AG04449 (cell line): ENCODE data around the gene ITPK1.

Experiments used
- CTCF ChIA-PET: fragments of 350-600 bp; formaldehyde crosslinking; extraction: SDS; loops from one replicate; lab custom pipeline; 2021; ENCODE audit warnings: antibody characterized with exemption; lab: Yijun Ruan, JAX
- POLR2A ChIA-PET: fragments of 400-600, 350-600 bp; formaldehyde crosslinking; extraction: SDS; loops from one replicate; lab custom pipeline; 2020; ENCODE audit warnings: antibody characterized with exemption, inconsistent platforms; lab: Yijun Ruan, JAX
- DNase-seq: peaks from one replicate; pipeline ENCODE4 v3.0.0-alpha.2; 2010; ENCODE audit warnings: low read depth, low spot score
- H3K4me3 ChIP-seq: 2 replicates; pipeline ENCODE4 v1.5.1; 2011; ENCODE audit warnings: low read depth, mild to moderate bottlenecking, control low read depth, low read length
- CTCF ChIP-seq: IDR thresholded peaks from one replicate; pipeline ENCODE4 v1.5.1; 2011; ENCODE audit warnings: mild to moderate bottlenecking, moderate library complexity, low read length, control low read depth, inconsistent platforms; ENCODE audit not compliant: insufficient read depth; ENCODE audit errors: missing control alignments

Gene ITPK1

GRCh38 chr14:93005838-93006237 is 109.9 kb downstream of the ITPK1 start:
- no peak for TF ChIP-seq CTCF
- no peak for DNase-seq
- CTCF ChIA-PET, result no interaction called here
- no peak overlapping the region for H3K4me3 ChIP-seq
- POLR2A ChIA-PET, result interaction anchor here (1.0 kb wide), 1 partner anchor 19 kb away, joined by 3 read pairs; no protein-coding TSS in a partner anchor

GRCh38 chr14:93005135-93005813 is 110.5 kb downstream of the ITPK1 start:
- no peak overlapping the region for H3K4me3 ChIP-seq
- DNase-seq, result no peak
- ChIA-PET POLR2A (interaction anchor here (1.0 kb wide), 1 partner anchor 19 kb away, joined by 3 read pairs; no protein-coding TSS in a partner anchor), CTCF (interaction anchor here (1.3 kb wide), 1 partner anchor 15 kb away, joined by 3 read pairs; no protein-coding TSS in a partner anchor)
- TF ChIP-seq CTCF, result no peak

- ChIA-PET CTCF (interaction anchor here (0.8 to 1.3 kb wide), 2 partner anchors 14 to 19 kb away, joined by 3 read pairs; no protein-coding TSS in a partner anchor), POLR2A (no interaction called here)
- DNase-seq, result no peak
- H3K4me3 ChIP-seq, result no peak overlapping the region
- TF ChIP-seq CTCF, result no peak
These were observed 111.0 kb downstream of the ITPK1 start for GRCh38 chr14:93004699-93005082.

GRCh38 chr14:93003945-93004698 is 111.6 kb downstream of the ITPK1 start:
- DNase-seq, result no peak
- CTCF ChIA-PET, result interaction anchor here (0.8 to 1.3 kb wide), 3 partner anchors 13 to 109 kb away, joined by 3 read pairs; no protein-coding TSS in a partner anchor

GRCh38 chr14:93002851-93003298 is 112.8 kb downstream of the ITPK1 start:
- DNase-seq, result no peak
- no peak overlapping the region for H3K4me3 ChIP-seq
- TF ChIP-seq CTCF, result no peak
- POLR2A ChIA-PET, result no interaction called here
- CTCF ChIA-PET, result interaction anchor here (0.6 to 1.6 kb wide), 2 partner anchors 9 to 16 kb away, joined by 3 to 4 read pairs; no protein-coding TSS in a partner anchor

More at GRCh38 chr14:93003945-93004698, 111.6 kb downstream of the ITPK1 start:
- TF ChIP-seq CTCF, result no peak
- POLR2A ChIA-PET, result no interaction called here
- no peak overlapping the region for H3K4me3 ChIP-seq

- no peak for DNase-seq
- no peak for TF ChIP-seq CTCF
- POLR2A ChIA-PET, result no interaction called here
- CTCF ChIA-PET, result interaction anchor here (1.6 kb wide), 1 partner anchor 10 kb away, joined by 4 read pairs; no protein-coding TSS in a partner anchor
- no peak overlapping the region for H3K4me3 ChIP-seq
These were observed 113.7 kb downstream of the ITPK1 start for GRCh38 chr14:93002049-93002448.
